SU-DHL-6 (cell line): Measurements from ENCODE around the gene HBA1.
"Not testable (repeated sequence)": the region's sequence is repeated elsewhere in the genome, so short reads cannot be mapped to it uniquely, and the experiment has no call there.

Experiments
- H2AFZ ChIP-seq: fragments of 200-600 bp; sonication (generic); 2 replicates; pipeline ENCODE4 v1.6.1; 2014; ENCODE audit warnings: low read depth, mild to moderate bottlenecking, moderate library complexity, mixed read lengths, antibody characterized with exemption, low read length; ENCODE audit not compliant: severe bottlenecking
- H3F3A ChIP-seq: fragments of 200-600 bp; shearing (Covaris generic); 2 replicates; pipeline ENCODE4 v1.6.0; 2016; ENCODE audit warnings: antibody characterized with exemption, mild to moderate bottlenecking; ENCODE audit not compliant: insufficient read depth
- H3K27ac ChIP-seq: fragments of 200-600 bp; sonication (generic); 2 replicates; pipeline ENCODE4 v1.5.1; 2016; ENCODE audit warnings: low read depth, mild to moderate bottlenecking, low read length, moderate library complexity, mixed read lengths
- H3K27me3 ChIP-seq: fragments of 200-600 bp; sonication (generic), shearing (Covaris generic); 2 replicates; pipeline ENCODE4 v1.6.0; 2014; ENCODE audit warnings: mild to moderate bottlenecking, low read length
- H3K36me3 ChIP-seq: fragments of 200-600 bp; sonication (generic); 2 replicates; pipeline ENCODE4 v1.6.1; 2014; ENCODE audit warnings: mild to moderate bottlenecking, low read length, mixed read lengths
- H3K4me2 ChIP-seq: fragments of 300-600, 200-600 bp; shearing (Covaris generic), sonication (generic); 2 replicates; pipeline ENCODE4 v1.6.0; 2014; ENCODE audit warnings: low read length, low read depth, mild to moderate bottlenecking; ENCODE audit not compliant: poor library complexity, severe bottlenecking
- H3K4me3 ChIP-seq: fragments of 200-600 bp; sonication (generic); 2 replicates; pipeline ENCODE4 v1.5.1; 2014; ENCODE audit warnings: antibody characterized with exemption, low read length, mild to moderate bottlenecking, mixed read lengths; ENCODE audit not compliant: insufficient read depth, poor library complexity, severe bottlenecking
- H3K79me2 ChIP-seq: fragments of 200-600 bp; sonication (generic); 2 replicates; pipeline ENCODE4 v1.6.1; 2014; ENCODE audit warnings: mild to moderate bottlenecking, low read length, moderate library complexity; ENCODE audit not compliant: insufficient read depth
- H3K9ac ChIP-seq: fragments of 200-600 bp; sonication (generic); 2 replicates; pipeline ENCODE4 v1.7.0; 2014; ENCODE audit warnings: mild to moderate bottlenecking, low read length
- H3K9me2 ChIP-seq: fragments of 200-600 bp; sonication (generic); replicated peaks from 2 replicates; pipeline ENCODE4 v1.6.1; 2014; ENCODE audit warnings: low read length; ENCODE audit not compliant: insufficient read depth
- H3K9me3 ChIP-seq: fragments of 200-600 bp; sonication (generic); 2 replicates; pipeline ENCODE4 v1.6.1; 2014; ENCODE audit warnings: low read length, mixed read lengths; ENCODE audit not compliant: insufficient read depth
- H4K20me1 ChIP-seq: fragments of 200-600 bp; sonication (generic); 2 replicates; pipeline ENCODE4 v1.6.1; 2014; ENCODE audit warnings: low read depth, mild to moderate bottlenecking, antibody characterized with exemption, low read length, moderate library complexity, mixed read lengths
- EZH2phosphoT487 ChIP-seq: fragments of 200-600 bp; sonication (generic), shearing (Covaris generic); conservative IDR thresholded peaks from 2 replicates; pipeline ENCODE4 v1.6.1; 2018; ENCODE audit warnings: mild to moderate bottlenecking, antibody characterized with exemption, low read length, moderate library complexity, mixed read lengths
- TF ChIP-seq, protein P1 (sequence below): fragments of 200-600 bp; sonication (generic); IDR thresholded peaks from one replicate; pipeline ENCODE4 v1.5.1; 2017; ENCODE audit warnings: antibody characterized with exemption, mild to moderate bottlenecking, low read length, moderate library complexity; ENCODE audit not compliant: insufficient read depth, poor library complexity, severe bottlenecking

HBA1 gene

DNA sequence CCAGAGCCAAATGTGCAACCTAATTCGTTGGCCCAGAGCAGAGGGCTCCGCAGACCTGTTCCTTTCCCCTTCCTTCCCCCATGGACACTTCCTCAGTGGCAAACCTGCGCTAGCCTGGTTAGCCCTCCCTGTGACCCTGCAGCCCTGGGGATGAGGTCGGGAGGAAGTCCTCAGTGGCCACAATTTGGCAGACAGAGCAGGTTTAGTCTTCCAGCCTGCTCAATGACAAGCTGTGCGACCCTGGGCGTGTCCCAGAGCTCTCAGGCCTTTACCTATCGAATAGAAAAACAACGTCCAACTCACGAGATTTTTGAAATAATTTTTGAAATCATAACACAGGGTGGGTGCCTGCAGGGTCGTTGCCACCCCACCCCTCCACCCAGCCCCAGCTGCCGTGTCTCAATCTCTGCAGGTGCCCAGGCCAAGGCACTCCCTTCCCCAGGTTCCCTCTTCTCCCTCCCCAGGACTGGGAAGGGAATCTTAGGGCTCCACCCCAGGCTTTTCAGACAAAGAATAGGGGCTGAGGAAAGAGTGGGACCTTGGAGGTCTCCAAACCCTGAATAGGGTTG lies 9.3 kb upstream of the HBA1 start:
- no peaks in the 10 kb centered on the region for H4K20me1 ChIP-seq
- H3K9me2 ChIP-seq: no peaks in the 10 kb centered on the region
- H3K36me3 ChIP-seq: no peaks in the 10 kb centered on the region
- H3K9ac ChIP-seq: no peak overlapping the region
- no peaks in the 10 kb centered on the region for H3K27me3 ChIP-seq
- H3K4me3 ChIP-seq: no peak overlapping the region
- TF ChIP-seq, protein P1, sequence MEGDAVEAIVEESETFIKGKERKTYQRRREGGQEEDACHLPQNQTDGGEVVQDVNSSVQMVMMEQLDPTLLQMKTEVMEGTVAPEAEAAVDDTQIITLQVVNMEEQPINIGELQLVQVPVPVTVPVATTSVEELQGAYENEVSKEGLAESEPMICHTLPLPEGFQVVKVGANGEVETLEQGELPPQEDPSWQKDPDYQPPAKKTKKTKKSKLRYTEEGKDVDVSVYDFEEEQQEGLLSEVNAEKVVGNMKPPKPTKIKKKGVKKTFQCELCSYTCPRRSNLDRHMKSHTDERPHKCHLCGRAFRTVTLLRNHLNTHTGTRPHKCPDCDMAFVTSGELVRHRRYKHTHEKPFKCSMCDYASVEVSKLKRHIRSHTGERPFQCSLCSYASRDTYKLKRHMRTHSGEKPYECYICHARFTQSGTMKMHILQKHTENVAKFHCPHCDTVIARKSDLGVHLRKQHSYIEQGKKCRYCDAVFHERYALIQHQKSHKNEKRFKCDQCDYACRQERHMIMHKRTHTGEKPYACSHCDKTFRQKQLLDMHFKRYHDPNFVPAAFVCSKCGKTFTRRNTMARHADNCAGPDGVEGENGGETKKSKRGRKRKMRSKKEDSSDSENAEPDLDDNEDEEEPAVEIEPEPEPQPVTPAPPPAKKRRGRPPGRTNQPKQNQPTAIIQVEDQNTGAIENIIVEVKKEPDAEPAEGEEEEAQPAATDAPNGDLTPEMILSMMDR: no peak
- TF ChIP-seq EZH2phosphoT487: no peak
- no peaks in the 10 kb centered on the region for H3F3A ChIP-seq
- no peak overlapping the region for H2AFZ ChIP-seq
- no peak overlapping the region for H3K4me2 ChIP-seq
- no peak overlapping the region for H3K27ac ChIP-seq
- H3K79me2 ChIP-seq: no peaks in the 10 kb centered on the region
- H3K9me3 ChIP-seq: no peaks in the 10 kb centered on the region

DNA sequence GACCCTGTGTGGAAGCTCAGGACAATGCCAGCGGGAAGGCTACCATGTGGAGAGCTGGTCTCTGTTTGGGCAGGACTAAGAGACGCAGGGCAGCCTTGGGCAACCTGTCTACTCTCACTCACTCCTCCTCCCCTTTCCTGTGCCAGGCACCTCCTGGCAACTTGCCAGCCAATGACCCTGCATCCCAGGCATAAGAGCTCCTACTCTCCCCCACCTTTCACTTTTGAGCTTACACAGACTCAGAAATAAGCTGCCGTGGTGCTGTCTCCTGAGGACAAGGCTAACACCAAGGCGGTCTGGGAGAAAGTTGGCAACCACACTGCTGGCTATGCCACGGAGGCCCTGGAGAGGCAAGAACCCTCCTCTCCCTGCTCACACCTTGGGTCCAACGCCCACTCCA lies 8.1 kb upstream of the HBA1 start:
- Histone ChIP-seq H3F3A (no peaks in the 10 kb centered on the region), H4K20me1 (no peaks in the 10 kb centered on the region), H3K4me3 (no peak overlapping the region), H3K27me3 (no peaks in the 10 kb centered on the region), H3K36me3 (no peaks in the 10 kb centered on the region), H3K9ac (no peak overlapping the region), H3K9me2 (no peaks in the 10 kb centered on the region), H2AFZ (no peak overlapping the region), H3K27ac (no peak overlapping the region), H3K4me2 (no peak overlapping the region), H3K9me3 (no peaks in the 10 kb centered on the region), H3K79me2 (no peaks in the 10 kb centered on the region)
- TF ChIP-seq, protein P1: no peak
- TF ChIP-seq EZH2phosphoT487: no peak

DNA sequence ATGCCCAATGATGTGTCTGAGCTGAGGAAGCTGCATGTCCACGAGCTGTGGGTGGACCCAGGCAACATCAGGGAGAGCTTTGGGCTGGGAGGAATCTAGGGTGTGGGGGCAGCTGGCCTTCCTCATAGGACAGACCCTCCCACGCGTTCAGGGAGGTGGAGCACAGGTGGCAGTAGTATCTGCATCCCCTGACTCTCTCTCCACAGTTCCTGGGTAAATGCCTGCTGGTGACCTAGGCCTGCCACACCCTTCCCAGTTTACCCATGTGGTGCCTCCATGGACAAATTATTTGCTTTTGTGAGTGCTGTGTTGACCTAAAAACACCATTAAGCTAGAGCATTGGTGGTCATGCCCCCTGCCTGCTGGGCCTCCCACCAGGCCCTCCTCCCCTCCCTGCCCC lies 7.5 kb upstream of the HBA1 start:
- no peak overlapping the region for H3K9ac ChIP-seq
- no peaks in the 10 kb centered on the region for H3F3A ChIP-seq
- no peak overlapping the region for H3K4me3 ChIP-seq
- TF ChIP-seq EZH2phosphoT487: no peak
- TF ChIP-seq, protein P1: no peak
- no peaks in the 10 kb centered on the region for H3K36me3 ChIP-seq
- no peak overlapping the region for H3K4me2 ChIP-seq
- H3K9me2 ChIP-seq: no peaks in the 10 kb centered on the region
- H3K9me3 ChIP-seq: no peaks in the 10 kb centered on the region
- no peaks in the 10 kb centered on the region for H4K20me1 ChIP-seq
- no peak overlapping the region for H3K27ac ChIP-seq
- H3K79me2 ChIP-seq: no peaks in the 10 kb centered on the region
- no peaks in the 10 kb centered on the region for H3K27me3 ChIP-seq
- H2AFZ ChIP-seq: no peak overlapping the region

DNA sequence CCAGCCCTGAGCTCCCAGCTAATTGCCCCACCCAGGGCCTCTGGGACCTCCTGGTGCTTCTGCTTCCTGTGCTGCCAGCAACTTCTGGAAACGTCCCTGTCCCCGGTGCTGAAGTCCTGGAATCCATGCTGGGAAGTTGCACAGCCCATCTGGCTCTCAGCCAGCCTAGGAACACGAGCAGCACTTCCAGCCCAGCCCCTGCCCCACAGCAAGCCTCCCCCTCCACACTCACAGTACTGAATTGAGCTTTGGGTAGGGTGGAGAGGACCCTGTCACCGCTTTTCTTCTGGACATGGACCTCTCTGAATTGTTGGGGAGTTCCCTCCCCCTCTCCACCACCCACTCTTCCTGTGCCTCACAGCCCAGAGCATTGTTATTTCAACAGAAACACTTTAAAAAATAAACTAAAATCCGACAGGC lies 6.4 kb upstream of the HBA1 start:
- not testable (repeated sequence) for H3K36me3 ChIP-seq, H2AFZ ChIP-seq, H3K4me2 ChIP-seq, H3K9me2 ChIP-seq, H3K79me2 ChIP-seq, H3K9me3 ChIP-seq, H3K27me3 ChIP-seq, H3K4me3 ChIP-seq, H4K20me1 ChIP-seq, H3K27ac ChIP-seq, H3K9ac ChIP-seq, H3F3A ChIP-seq
